GM18508 (cell line): Measurements from ENCODE around the gene SLX4.

Source experiments
- ATAC-seq: cut with Tn5 transposase; IDR thresholded peaks from one replicate; pipeline ENCODE4 v1.9.1; 2021; ENCODE audit warnings: moderate number of reproducible peaks; ENCODE audit not compliant: insufficient read depth, unreplicated experiment

SLX4 gene

DNA sequence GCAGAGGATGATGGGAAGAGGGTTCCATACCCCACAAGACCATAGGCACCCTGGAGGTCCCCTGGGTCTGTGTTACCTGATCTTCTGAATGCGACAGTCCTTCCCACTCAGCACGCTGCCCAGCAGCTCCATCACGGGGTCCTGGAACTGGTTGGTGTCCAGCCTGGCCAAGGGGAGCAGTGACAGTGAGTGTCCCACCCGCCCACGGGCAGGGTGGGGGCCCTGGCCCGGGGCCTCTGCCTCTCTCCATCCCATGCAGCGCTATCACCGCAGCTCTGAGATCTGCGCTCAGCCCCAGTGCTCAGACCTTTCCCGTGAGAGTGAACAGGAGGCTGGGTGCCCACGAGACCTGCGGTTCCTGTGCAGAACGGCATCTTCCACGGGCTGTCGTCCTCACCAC lies 49.8 kb downstream of the SLX4 start:
- no peak for ATAC-seq

DNA sequence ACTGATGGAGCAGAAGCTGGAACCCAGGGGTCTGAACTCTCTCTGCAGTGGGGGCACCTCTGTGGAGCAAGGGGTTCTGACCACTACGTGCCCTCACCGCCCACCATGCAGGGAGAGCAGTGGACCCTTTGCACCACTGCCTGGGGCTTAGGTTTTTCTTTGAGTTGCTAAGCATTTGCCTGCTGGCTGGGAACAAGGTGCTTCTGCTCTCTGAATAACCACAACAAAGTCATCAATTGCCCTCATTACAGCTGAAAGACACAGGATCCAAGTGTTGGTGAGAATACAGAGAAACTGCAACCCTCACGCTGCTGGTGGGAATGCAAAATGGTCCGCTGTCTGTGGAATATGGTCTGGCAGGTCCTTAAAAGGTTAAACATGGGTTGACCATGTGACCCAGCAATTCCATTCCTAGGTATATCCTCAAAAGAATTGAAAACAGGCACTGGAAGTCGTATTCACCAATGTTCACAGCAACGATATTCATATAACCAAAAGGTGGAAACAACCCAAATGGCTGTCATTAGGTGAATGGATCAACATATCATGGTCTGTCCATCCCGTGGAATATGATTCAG lies 57.0 kb downstream of the SLX4 start:
- no peak for ATAC-seq

DNA sequence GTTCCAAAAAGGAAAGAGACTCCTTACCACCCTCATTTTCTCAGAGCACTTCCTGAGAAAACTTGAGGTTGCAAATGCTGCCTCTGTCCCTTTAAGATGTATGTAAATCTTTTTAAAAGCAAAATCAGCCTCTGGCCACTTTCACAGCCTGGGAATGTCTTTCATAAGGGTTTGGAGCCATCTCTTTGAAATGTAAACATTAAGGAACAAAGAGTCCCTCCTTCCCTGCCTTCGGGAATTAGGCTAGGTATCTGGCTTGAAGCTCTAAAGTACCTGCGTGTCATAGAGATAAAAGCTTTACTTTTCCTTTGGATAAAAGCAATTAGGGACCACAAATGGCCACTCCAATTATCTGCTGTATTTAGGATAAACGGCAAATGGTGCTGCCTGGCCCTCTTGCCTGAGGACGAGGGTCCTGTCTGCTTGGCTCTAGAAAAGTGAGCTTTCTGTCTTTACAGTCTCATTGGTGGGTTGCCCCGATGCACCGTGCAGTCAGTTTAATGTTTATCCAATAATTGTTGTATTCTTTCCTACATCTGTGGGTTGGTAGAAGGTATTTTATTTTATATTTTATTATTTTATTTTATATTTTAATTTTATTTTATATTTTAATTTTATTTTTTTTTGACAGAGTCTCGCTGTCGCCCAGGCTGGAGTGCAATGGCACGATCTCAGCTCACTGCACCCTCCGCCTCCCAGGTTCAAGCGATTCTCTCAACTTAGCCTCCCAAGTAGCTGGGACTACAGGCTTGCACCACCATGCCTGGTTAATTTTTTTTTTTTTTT lies 58.1 kb downstream of the SLX4 start:
- no peak for ATAC-seq

DNA sequence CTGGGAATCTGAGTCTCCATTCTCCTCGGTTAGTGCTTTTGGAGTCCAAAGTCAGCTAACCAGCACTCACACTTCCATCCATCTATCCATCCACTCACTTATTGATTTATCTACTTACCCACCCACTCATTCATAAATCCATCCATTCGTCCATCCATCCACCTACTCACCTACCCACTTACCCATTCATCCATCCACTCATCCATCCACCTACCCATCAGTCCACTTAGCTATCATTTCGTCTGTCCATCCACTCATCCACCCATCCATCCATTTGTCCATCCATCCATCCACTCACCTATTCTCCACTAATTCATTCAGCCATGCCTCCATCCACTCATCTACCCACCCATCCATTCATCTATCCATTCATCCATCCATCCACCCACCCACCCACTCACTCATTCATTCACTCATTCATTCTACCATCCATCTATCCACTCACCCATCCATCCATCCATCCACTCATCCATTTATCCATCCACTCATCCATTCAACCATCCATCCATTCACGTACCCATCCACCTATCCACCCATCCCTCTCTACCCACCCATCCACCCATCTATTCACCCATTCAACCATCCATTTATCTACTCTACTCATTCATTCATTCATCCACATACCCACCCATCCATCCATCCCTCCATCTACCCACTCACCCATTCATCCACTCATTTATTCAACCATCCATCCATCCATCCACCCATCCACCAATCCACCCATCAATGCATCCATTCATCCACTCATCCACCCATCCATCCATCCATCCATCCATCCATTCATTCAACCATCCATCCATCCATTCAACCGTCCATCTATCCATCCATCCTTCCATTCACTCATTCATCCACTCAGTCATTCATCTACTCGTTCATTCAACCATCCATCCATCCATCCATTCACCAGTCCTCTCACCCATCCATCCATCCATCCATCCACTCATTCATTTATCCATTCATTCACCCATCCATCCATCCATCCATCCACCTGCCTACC lies 60.3 kb downstream of the SLX4 start:
- ATAC-seq, result no peak

GRCh38 chr16:3549906-3550305 lies 61.5 kb downstream of the SLX4 start:
- ATAC-seq, result no peak

DNA sequence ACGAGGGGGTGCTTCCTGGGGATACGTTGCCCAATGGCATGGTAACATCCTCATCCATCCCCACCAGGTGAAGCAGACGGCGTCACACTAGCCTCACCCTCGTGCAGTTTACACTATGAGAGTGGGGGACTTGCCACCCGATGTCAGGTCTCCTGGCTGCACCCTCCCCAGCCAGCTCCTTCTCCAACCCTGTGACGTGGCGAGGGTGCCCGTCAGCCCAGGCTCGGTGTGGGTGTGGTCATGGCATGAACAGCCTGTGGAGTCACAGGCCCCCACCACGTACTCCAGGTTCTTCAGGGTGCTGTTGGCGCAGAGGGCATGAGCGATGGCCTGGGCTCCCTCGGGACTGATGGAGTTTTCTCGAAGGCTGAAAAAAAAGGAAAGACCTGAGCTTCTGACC lies 62.5 kb downstream of the SLX4 start:
- ATAC-seq, result no peak

DNA sequence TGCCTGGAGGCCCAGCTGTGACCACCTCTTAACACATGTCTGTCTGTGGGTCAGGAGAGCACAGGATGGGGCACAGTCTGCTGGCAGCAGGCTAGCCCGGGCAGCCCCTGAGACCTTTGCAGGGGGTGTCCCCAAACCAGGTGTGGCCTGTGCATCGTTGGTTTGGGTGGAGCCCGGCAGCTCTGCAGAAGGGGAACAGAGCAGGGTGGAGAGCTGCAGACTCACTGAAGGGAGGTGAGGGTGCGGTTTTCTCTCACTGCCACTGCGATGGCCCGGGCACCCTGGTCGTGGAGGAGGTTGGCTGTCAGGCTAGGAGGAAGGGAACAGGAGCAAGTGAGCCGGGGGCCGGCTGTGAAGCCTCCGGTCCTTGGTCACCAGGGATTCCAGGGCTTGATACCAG lies 63.0 kb downstream of the SLX4 start:
- no peak for ATAC-seq

- ATAC-seq, result no peak
These were observed 64.3 kb downstream of the SLX4 start for GRCh38 chr16:3546986-3547682.

GRCh38 chr16:3542601-3543373 lies 68.6 kb downstream of the SLX4 start:
- no peak for ATAC-seq

GRCh38 chr16:3541527-3542155 lies 69.8 kb downstream of the SLX4 start:
- no peak for ATAC-seq

DNA sequence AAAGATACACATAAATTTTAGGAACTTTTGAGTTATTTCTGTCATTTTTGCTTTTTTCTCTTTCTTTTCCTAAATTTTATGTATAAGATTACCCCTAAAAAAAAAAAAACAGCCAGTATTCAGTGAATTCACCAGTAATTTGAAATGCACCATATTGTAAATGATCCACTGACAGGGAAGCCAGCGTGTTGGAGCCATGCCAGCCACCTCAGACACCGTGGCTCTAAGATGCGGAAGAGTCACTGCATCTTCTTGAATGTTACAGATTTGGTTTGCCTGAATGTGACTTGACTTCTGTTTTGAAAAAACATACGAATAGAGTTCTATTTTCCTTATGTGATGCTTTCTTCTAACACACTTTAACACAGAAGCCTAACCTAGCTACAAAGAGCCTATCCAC lies 73.2 kb downstream of the SLX4 start:
- ATAC-seq, result no peak

DNA sequence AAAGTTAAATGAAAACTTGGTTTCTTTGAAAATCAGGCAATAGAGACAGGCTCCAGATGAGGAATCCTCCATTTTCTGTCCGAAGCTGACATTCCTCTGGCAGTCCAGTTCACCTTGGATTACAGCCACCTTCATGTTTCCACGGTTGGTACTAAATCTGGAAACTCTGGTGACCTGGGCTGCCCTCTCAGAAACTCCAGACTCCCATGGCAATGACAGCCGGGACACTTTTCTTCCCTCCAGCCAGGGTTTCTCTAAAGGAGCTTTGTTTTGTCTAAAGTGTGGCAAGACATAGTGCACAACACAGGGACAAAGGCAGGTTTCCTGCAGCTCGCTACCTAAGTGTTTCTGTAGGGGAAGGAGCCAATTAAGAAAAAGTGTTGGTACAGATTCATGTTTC lies 74.6 kb downstream of the SLX4 start:
- no peak for ATAC-seq

GRCh38 chr16:3536271-3536731 lies 75.1 kb downstream of the SLX4 start:
- ATAC-seq, result no peak

DNA sequence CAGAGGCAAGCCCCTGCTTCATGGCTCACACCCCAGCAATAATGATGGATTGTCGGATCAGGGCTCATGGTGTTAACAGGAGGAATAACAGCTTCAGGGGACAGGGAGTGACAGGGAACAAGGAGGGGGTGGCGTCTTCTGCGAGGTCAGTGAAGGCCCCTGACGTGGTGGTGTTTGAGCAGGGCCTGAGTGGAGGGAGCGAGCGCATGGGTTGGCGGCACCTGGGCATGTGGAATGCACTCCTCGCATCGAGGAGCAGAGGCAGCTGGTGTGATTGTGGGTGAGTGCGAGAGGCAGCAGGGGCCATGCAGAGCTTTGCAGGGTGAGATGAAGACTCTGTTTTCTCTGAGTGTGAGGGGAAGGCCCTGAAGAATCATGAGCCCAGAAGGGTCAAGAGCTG lies 77.3 kb downstream of the SLX4 start:
- ATAC-seq, result no peak

GRCh38 chr16:3532741-3533140 lies 78.7 kb downstream of the SLX4 start:
- ATAC-seq, result no peak
